AG04449 (cell line): Measurements from ENCODE around the gene NUF2.

ENCODE experiments used
- CTCF ChIA-PET: fragments of 350-600 bp; formaldehyde crosslinking; extraction: SDS; loops from one replicate; lab custom pipeline; 2021; ENCODE audit warnings: antibody characterized with exemption; lab: Yijun Ruan, JAX
- POLR2A ChIA-PET: fragments of 400-600, 350-600 bp; formaldehyde crosslinking; extraction: SDS; loops from one replicate; lab custom pipeline; 2020; ENCODE audit warnings: antibody characterized with exemption, inconsistent platforms; lab: Yijun Ruan, JAX
- DNase-seq: peaks from one replicate; pipeline ENCODE4 v3.0.0-alpha.2; 2010; ENCODE audit warnings: low read depth, low spot score
- H3K4me3 ChIP-seq: 2 replicates; pipeline ENCODE4 v1.5.1; 2011; ENCODE audit warnings: low read depth, mild to moderate bottlenecking, control low read depth, low read length
- TF ChIP-seq, protein P1 (sequence below): IDR thresholded peaks from one replicate; pipeline ENCODE4 v1.5.1; 2011; ENCODE audit warnings: mild to moderate bottlenecking, moderate library complexity, low read length, control low read depth, inconsistent platforms; ENCODE audit not compliant: insufficient read depth; ENCODE audit errors: missing control alignments

The NUF2 gene

GRCh38 chr1:163331116-163331515, 9.4 kb downstream of the NUF2 start:
- DNase-seq, result no peak
- CTCF ChIA-PET, result no interaction called here
- TF ChIP-seq, protein P1, sequence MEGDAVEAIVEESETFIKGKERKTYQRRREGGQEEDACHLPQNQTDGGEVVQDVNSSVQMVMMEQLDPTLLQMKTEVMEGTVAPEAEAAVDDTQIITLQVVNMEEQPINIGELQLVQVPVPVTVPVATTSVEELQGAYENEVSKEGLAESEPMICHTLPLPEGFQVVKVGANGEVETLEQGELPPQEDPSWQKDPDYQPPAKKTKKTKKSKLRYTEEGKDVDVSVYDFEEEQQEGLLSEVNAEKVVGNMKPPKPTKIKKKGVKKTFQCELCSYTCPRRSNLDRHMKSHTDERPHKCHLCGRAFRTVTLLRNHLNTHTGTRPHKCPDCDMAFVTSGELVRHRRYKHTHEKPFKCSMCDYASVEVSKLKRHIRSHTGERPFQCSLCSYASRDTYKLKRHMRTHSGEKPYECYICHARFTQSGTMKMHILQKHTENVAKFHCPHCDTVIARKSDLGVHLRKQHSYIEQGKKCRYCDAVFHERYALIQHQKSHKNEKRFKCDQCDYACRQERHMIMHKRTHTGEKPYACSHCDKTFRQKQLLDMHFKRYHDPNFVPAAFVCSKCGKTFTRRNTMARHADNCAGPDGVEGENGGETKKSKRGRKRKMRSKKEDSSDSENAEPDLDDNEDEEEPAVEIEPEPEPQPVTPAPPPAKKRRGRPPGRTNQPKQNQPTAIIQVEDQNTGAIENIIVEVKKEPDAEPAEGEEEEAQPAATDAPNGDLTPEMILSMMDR, result no peak
- POLR2A ChIA-PET, result no interaction called here
- H3K4me3 ChIP-seq, result no peak overlapping the region

DNA sequence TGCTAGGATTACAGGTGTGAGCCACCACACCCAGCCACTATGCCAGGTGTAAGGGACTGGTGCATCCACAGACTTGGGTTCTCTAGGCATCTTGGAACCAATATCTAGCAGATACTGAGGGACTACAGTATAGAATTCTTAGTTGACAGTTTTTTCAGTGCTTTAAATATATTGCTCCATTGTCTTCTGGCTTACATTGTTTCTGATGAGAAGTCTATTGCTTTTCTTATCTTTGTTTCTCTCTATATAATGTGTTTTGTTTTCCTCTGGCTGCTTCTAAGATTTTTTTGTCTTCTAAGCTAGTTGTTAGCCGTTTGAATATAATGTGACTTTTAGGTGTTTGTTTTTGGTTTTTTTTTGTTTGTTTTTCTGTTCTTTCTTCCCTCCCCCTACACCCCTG, 13.5 kb downstream of the NUF2 start:
- H3K4me3 ChIP-seq, result no peak overlapping the region
- TF ChIP-seq, protein P1, result no peak
- no peak for DNase-seq
- ChIA-PET CTCF (no interaction called here), POLR2A (no interaction called here)

GRCh38 chr1:163337631-163338030, 15.9 kb downstream of the NUF2 start:
- TF ChIP-seq, protein P1, result no peak
- H3K4me3 ChIP-seq, result no peak overlapping the region
- CTCF ChIA-PET, result interaction anchor here (0.9 to 1.0 kb wide), 3 partner anchors 21 to 1736 kb away, joined by 3 to 4 read pairs (median 3); no protein-coding TSS in a partner anchor
- POLR2A ChIA-PET, result no interaction called here
- DNase-seq, result peak; percentile 44

DNA sequence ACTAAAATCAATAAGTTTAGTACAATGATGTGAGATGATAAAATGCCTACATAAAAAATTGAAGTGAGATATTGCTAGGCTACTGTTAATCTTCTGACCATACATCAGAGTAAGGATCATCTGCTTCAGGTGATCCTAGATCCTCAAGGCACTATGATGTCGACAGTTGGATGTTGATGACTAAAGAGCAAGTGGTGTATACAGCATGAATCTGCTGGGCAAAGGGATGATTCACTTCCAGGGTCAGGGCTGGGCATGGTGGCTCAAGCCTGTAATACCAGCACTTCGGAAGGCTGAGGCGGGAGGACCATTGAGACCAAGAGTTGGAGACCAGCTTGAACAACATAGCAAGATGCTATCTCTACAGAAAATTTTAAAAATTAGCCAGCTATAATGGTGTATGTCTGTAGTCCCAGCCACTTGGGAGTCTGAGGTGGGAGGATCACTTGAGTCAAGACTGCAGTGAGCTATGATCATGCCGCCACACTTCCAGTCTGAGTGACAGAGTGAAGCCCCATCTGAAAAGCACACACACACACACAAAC, 24.6 kb downstream of the NUF2 start:
- DNase-seq, result no peak
- ChIA-PET CTCF (no interaction called here), POLR2A (no interaction called here)
- TF ChIP-seq, protein P1, result no peak
- no peak overlapping the region for H3K4me3 ChIP-seq

- CTCF ChIA-PET, result no interaction called here
- DNase-seq, result no peak
- no peak overlapping the region for H3K4me3 ChIP-seq
- POLR2A ChIA-PET, result no interaction called here
- TF ChIP-seq, protein P1, result no peak
Observed at GRCh38 chr1:163347106-163347505, 25.4 kb downstream of the NUF2 start.

GRCh38 chr1:163351912-163352311, 30.2 kb downstream of the NUF2 start:
- TF ChIP-seq, protein P1, result no peak
- POLR2A ChIA-PET, result no interaction called here
- no peak for DNase-seq
- CTCF ChIA-PET, result no interaction called here
- no peak overlapping the region for H3K4me3 ChIP-seq
